Activated CD8-positive, alpha-beta memory T cell treated with anti-CD3 and anti-CD28 coated beads for 1 hour (primary cell): ENCODE results near the gene HPS1.

ENCODE experiments used
- DNase-seq, 2 donors: peaks; one replicate each; pipeline ENCODE4 v3.0.0-alpha.2; 2020; ENCODE audit warnings: low read depth in 1 of 2; ENCODE audit errors: extremely low read depth in 1 of 2

HPS1 gene

GRCh38 chr10:98415731-98416119 is 31.0 kb downstream of the HPS1 start:
- DNase-seq = no peak

DNA sequence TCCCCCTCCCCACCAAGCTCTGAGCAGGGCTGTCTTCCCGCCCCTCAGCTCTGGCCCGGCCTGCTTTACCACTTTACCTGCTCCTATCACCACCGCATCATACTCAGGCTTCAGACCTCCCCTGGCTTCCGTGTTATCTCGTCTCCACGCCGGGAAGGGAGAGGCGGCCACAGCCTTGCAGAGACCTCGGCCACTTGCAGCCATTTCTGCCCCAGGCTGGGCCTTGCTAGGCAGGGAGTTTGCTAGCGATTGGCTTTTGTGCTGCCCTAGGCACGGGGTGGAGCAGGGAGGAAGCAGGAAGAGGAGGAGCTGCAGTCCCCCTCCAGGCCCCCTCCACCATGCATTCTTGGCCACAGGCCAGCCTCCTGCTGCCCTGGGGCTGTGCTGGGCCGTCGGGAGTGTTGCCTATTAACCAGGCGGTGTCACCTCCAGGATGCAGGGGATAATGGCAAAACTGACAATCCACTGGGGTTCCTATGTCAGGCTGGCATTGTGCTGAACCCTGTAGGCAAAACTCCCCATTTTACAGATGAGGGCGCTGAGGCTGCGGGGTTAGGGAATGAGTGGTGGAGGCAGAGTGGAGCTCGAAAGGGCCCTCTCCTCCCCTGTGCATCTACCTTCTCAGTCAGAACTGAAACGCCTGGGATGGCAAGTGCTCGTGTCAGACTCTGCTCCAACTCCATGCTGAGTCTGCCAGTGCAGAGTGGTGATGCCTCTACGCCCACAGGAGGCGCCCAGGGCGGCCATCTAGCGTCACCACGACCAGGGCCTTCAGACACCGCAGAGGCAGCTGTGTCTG is 31.6 kb downstream of the HPS1 start, which contains the start of gene PYROXD2:
TSS of gene PYROXD2 (minus strand) at position 251 of the 799 bp plus-strand sequence. CDS start at position 204, 47 bp downstream.
- DNase-seq = peak in 1 of 2 donors; percentile 25

DNA sequence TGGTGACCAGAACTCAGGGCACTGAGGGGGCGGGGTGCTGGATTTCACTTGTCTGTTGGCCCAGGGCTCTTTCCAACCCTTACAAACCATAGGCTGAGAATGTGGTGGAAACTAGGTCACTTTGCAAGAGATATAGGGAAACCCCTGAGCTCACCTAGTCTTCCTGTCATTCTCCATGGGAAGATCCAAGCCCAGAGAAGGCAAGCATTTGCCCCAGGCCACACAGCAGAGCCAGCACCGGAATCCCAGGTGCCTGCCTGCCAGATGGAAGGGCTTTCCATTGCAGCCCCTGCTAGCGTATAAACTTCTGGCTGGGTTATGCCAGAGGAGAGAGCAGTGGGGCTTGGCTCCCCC is 32.2 kb downstream of the HPS1 start:
- no peak for DNase-seq

GRCh38 chr10:98411768-98412167 is 35.0 kb downstream of the HPS1 start:
- no peak for DNase-seq

DNA sequence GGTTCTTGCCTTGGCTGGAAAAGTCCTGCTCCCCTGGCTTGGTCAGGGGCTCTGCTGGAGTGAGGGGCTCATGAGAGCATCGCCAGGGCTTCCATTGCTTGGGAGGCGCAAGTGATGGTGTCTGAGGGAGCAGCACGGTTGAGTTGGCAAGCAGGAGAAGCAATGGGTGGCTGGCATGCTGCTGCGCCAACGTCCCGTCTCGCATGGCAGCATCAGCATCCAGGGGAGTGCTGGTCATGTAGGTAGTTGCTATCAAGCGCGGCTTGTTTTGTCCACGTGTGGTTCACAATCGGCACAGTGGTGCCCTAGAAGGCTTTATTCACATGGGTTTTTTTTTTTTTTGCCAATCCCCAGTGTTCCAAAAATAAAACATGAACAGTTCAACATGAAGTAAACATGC is 35.6 kb downstream of the HPS1 start:
- no peak for DNase-seq

GRCh38 chr10:98410759-98411158 is 36.0 kb downstream of the HPS1 start:
- DNase-seq = no peak

DNA sequence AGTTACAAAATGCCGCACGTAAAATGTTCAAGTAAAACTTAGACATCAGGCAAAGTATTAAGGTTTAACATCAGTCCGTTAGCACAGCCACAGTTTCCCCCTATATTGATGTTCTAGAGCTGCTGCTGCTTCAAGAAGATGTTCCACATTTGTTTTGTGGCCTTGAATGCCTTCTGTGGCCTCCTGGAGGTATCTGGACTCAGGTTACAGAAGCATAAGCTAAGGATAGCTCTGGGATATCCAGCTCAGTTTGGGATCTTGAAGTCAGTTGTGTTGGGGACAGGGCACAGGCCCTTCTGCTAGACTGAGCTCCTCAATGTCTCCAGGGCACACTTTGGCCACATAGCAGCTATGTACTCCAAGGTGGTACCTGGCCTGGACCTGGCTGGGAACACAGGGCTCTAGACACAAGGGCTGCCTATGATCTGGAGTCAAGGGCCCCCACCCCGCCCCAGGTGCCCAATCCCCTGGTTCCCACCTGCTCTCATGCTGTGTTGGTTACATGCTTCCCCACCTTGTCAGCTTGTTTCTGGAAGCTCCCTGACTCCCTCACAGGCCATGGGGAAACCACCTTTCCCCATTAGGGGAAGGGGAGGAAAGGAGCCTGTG is 36.5 kb downstream of the HPS1 start:
- no peak for DNase-seq

- no peak for DNase-seq
Measured at GRCh38 chr10:98408799-98409198, 37.9 kb downstream of the HPS1 start.

DNA sequence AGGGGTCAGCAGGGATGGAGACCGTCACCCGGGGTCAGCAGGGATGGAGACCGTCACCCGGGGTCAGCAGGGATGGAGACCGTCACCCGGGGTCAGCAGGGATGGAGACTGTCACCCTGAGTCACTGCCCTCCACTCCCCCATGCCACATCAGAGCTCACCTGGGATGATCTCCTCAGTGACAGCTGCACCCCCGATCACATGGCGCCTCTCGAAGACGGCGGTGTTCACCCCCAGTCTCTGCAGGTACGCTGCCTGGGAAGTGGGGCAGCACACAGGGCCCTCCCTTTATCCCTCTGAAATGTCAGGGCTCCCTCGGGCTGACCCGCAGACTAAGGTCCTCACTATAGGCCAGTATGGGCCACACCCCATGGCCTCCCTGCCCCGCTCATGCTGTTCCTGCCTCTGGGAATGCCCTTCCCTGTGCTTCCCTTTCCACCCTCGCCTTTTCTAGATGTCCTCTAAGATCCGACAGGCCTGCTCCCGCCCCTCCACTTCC is 38.9 kb downstream of the HPS1 start:
- DNase-seq = no peak

DNA sequence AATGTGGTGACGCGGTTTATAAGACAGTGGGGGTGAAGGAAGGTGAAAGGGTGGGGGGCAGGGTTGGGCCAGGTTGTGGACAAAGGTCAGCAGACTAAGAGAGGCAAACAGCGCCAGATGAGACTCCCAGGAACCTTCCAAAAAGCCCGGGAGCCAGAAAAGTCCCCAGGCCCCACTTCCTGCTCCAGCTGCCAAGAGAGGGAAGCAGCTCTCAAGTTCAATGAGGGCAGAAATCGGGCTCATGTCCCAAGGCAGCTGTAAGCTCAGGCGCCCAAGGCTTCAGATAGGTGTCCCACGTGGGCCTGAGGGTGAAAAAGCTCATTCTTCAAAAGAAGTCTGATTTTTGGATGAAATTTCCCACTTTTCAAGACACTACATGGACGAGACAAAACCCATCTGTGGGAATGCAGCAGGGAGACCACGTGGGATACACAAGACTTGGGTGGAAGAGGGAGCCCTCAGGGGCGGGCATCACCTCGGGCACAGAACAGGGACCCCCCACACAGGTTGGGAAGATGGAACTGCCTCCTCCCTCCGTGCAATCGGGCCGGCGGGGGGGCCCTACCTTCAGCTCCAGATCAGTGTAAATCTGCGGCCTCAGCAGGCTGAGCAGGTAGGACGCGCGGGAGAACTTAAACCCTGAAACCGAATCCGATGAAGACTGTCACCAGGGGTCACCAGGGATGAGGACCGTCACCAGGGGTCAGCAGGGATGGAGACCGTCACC is 39.6 kb downstream of the HPS1 start:
- DNase-seq = no peak

DNA sequence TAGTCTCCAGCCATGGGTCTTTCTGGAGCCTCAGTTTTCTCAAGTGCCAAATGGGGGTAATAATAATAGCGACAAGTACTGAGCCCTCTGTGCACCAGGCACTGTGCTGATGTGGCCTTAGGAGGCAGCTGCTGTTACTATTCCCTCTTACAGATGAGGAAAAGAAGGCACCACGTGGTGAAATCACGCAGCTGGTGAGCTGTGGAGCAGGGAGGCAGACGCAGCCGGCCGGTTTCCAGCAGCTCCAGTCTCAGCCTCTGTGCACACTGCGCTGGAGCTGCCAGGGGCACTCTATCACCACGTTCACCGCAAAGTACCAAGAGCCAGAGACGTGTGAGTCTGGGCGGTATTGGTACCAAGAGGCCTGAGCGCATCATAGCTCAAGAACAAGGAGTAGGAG is 41.3 kb downstream of the HPS1 start:
- DNase-seq = no peak

GRCh38 chr10:98404571-98405359 is 42.0 kb downstream of the HPS1 start:
- DNase-seq = no peak

- no peak for DNase-seq
Measured at GRCh38 chr10:98403812-98404504, 42.8 kb downstream of the HPS1 start.

DNA sequence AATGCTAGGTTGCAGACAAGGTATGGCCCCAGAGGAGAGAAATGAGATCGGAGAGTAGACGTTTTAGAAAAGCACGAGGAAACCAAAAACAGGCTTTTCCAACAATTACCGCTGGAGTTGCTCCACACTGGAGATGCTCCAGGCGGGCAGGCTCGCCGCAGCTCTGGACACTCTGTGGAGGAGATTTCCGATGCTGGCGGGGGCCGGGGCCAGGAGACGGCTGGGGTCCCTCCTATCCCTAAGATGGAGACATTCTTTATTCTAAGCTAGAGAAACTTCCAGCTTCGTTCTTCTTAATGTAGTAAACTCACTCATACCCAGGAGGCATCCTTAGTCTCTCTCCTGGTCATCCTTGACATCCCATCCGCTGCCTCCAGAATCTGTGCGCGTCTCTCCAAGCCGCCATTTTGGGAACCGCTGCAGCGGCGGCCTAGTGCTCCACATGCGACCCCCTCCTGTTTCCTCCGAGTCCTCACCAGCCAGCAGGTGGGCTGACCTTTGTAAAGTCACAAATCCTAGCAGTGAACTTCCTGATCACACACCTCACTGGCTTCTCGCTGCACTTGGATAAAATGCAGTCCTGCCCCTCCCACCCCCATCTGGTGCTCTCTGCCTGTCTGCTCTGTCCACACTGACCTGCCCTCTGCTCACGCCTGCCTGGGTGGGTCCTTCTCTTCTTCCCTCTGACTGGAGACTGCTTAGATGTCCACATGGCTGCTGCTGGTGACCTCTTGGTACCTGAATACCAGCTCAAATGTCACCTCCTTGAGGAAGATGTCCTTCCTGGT is 43.6 kb downstream of the HPS1 start:
- no peak for DNase-seq

DNA sequence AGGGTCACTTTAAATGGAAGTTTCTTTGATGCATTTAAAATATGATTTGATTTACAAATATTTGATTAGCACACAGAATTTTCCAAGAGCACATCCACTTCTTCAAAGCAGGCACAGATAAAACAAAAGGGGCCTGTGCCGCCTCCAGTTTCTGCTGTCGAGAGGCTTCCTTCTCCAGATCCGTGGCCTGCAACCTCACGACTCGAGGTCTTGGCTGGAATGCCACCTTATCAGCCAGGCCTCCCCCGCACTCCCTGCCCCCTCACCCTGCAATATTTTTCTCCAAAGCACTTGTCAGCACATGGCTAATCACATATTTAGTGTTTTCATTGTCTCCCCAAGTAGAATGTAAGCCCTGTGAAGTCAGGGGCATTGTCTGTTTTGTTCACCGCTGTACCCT is 44.3 kb downstream of the HPS1 start:
- no peak for DNase-seq

DNA sequence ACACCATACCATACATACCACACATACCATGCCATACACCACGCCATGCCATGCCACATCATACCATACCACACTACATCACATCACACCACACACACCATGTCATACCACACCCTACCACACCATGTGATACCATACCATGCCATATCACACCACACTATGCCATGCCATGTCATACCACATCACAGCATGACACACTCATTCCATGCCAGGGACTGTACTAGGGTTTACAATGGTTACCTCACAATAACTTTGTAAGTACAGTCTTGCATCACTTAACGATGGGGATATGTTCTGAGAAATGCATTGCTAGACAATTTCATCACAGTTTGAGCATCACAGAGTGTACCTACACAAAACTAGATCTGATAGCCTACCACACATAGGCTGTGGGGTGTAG is 46.3 kb downstream of the HPS1 start:
- no peak for DNase-seq

DNA sequence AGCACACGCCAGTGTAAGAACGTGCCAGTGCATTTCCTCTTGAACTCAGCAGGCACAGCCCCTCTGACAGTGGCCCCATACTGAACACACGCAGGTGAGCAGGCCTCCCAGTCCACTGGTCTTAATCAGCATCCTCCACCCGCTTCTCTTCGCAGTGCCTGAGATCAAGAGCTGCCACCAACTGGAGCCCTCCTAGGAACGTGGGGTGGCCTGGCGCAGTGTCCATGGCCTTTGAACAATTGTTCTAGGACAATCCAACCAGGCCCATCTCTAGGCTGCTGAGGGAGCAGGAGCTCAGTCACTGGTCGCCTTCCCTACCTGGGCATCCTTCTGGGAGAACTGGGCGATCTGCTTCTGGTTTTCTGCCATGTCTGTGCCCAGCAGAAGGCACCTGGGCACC is 47.0 kb downstream of the HPS1 start:
- no peak for DNase-seq

GRCh38 chr10:98397089-98397600 is 49.6 kb downstream of the HPS1 start:
- DNase-seq = no peak
